GM12878 (cell line): ENCODE data around the gene PLXNA4. TPM values are rescaled to one million over a fixed set of nuclear protein-coding genes. Genes with fewer than 3 reads are reported as not detected.

Experiments
- ATAC-seq: fragments of 200-7000 bp; cut with Tn5 transposase; 3 replicates; pipeline ENCODE4 v1.9.1; 2020; ENCODE audit warnings: mild to moderate bottlenecking, moderate library complexity
- BruUV-seq: library from RNA; stranded (reverse); fragments of 400-500 nt; replicated peaks from 2 replicates; lab custom pipeline; 2021; lab: Mats Ljungman, UMichigan
- CTCF ChIA-PET: fragments of 300-600 bp; sonication (Branson Sonifier 250); formaldehyde crosslinking; extraction: SDS; loops from one replicate; lab custom pipeline; 2021; ENCODE audit warnings: inconsistent platforms; lab: Yijun Ruan, JAX
- POLR2A ChIA-PET: fragments of 350-600 bp; formaldehyde crosslinking; extraction: SDS; loops from one replicate; lab custom pipeline; 2021; ENCODE audit warnings: inconsistent platforms; lab: Charles Lee
- RAD21 ChIA-PET: fragments of 300-600 bp; sonication (Branson Sonifier 250); formaldehyde crosslinking; loops from one replicate; lab custom pipeline; 2023; ENCODE audit warnings: antibody characterized with exemption; ENCODE audit not compliant: unreplicated experiment; lab: Charles Lee
- SMC1A ChIA-PET: fragments of 300-600 bp; sonication (Branson Sonifier 250); formaldehyde crosslinking; loops from one replicate; lab custom pipeline; 2023; ENCODE audit not compliant: unreplicated experiment, uncharacterized antibody; lab: Charles Lee
- DNase-seq: peaks from one replicate; pipeline ENCODE4 v3.0.0-alpha.2; 2011; ENCODE audit warnings: low read depth, low spot score
- FAIRE-seq: peaks from 3 replicates; lab custom pipeline; 2011; peaks lifted over from hg19 to GRCh38; lab: Jason Lieb, UNC
- H2AFZ ChIP-seq: 2 replicates; pipeline ENCODE4 v1.6.0; 2011; ENCODE audit warnings: low read depth, low read length, control low read depth; ENCODE audit not compliant: control insufficient read depth
- H3K27ac ChIP-seq: 2 replicates; pipeline ENCODE4 v1.5.1; 2011; ENCODE audit warnings: control low read depth; ENCODE audit not compliant: control insufficient read depth, insufficient read depth
- H3K27me3 ChIP-seq, 2 experiments: replicated peaks in 1 of 2; 2 replicates each; pipeline versions ENCODE4 v1.6.0 to v1.6.1; 2011; ENCODE audit warnings: low read length in 1 of 2; ENCODE audit not compliant: control insufficient read depth in 2 of 2, insufficient read depth in 2 of 2
- H3K36me3 ChIP-seq, 2 experiments: 2 replicates each; pipeline ENCODE4 v1.5.1; 2011; ENCODE audit warnings: low read length in 1 of 2; ENCODE audit not compliant: control insufficient read depth in 2 of 2, insufficient read depth in 2 of 2
- H3K4me1 ChIP-seq: 2 replicates; pipeline ENCODE4 v1.6.1; 2011; ENCODE audit warnings: mild to moderate bottlenecking, low read length, moderate library complexity, mixed read lengths; ENCODE audit not compliant: control insufficient read depth, insufficient read depth
- H3K4me2 ChIP-seq: 2 replicates; pipeline ENCODE4 v1.6.0; 2011; ENCODE audit warnings: control low read depth; ENCODE audit not compliant: control insufficient read depth, insufficient read depth
- H3K4me3 ChIP-seq: fragments of 200-600 bp; sonication (generic); 2 replicates; pipeline ENCODE4 v1.5.1; 2016
- H3K79me2 ChIP-seq: 2 replicates; pipeline ENCODE4 v1.6.0; 2011; ENCODE audit warnings: low read length; ENCODE audit not compliant: control insufficient read depth, insufficient read depth
- H3K9ac ChIP-seq: 2 replicates; pipeline ENCODE4 v1.8.0; 2011; ENCODE audit warnings: low read length, control low read depth, mixed read lengths; ENCODE audit not compliant: control insufficient read depth, insufficient read depth
- H3K9me3 ChIP-seq: replicated peaks from 3 replicates; pipeline ENCODE4 v1.5.1; 2011; ENCODE audit warnings: mild to moderate bottlenecking, low read length; ENCODE audit not compliant: control insufficient read depth, insufficient read depth
- H4K20me1 ChIP-seq: 2 replicates; pipeline ENCODE4 v1.6.0; 2011; ENCODE audit not compliant: control insufficient read depth, insufficient read depth
- FOXK2 ChIP-seq: fragments of 450-650 bp; IDR thresholded peaks from 2 replicates; pipeline ENCODE4 v1.6.1; 2017; ENCODE audit warnings: mild to moderate bottlenecking, moderate library complexity
- POLR2A ChIP-seq: IDR thresholded peaks from 2 replicates; pipeline ENCODE4 v1.6.1; 2011; ENCODE audit warnings: low read depth, mild to moderate bottlenecking, low read length
- RCOR1 ChIP-seq: conservative IDR thresholded peaks from 2 replicates; pipeline ENCODE4 v1.6.1; 2012; ENCODE audit warnings: low read depth, low read length, improper control_type of control experiment
- WGBS: methylation state at CpG from one replicate; pipeline ENCODE4 v1.1.6; 2016; ENCODE audit warnings: low lambda C conversion rate; ENCODE audit not compliant: insufficient replicate concordance, insufficient coverage; ENCODE audit errors: missing lambda C conversion rate; 5-methylcytosine and 5-hydroxymethylcytosine counted together
- in situ Hi-C: fragments of 300-500 bp; cut with MboI; formaldehyde crosslinking; loops from 9 replicates; pipeline ENCODE4 v1.14.3; 2018; ENCODE audit warnings: mixed read lengths
- intact Hi-C: fragments of 100-400 bp; cut with micrococcal nuclease; formaldehyde crosslinking; loops from one replicate; pipeline ENCODE4 v1.14.2; 2022; ENCODE audit not compliant: unreplicated experiment
- polyA plus RNA-seq, 11 experiments: library from polyadenylated mRNA; depleted of rRNA in 4 of 11; unstranded in 6 of 11; stranded (reverse) in 5 of 11; fragments of >200 nt; fragmentation: Nextera tagmentation in 4 of 11; fragmentation: Illumina TruSeq in 1 of 11; extraction: Ambion mirVana in 4 of 11; extraction: Trizol in 1 of 11; gene quantifications; 1 replicate in 1 of 11; 2 replicates in 10 of 11; pipeline versions ENCODE4 v1.2.1 to v1.2.3, GENCODE V29; 2011 to 2016; ENCODE audit warnings: inconsistent platforms in 2 of 11, missing spikeins in 2 of 11, low read depth in 1 of 11
- total RNA-seq, 4 experiments: library from RNA; depleted of rRNA in 3 of 4; stranded (reverse); fragments of >200 nt in 3 of 4; fragmentation: Illumina TruSeq in 1 of 4; extraction: Trizol in 1 of 4; gene quantifications; 2 replicates each; pipeline versions ENCODE4 v1.2.1 to v1.2.3, GENCODE V29; 2013 to 2021

Gene PLXNA4
- total and polyA plus RNA-seq, 10 of the 15 experiments (the other 5 are each of a cell fraction or from before 2014, with no cell fraction given): 0.03 TPM; not detected in 9

GRCh38 chr7:132295175-132295574 lies 281.1 kb downstream of the PLXNA4 start:
- ATAC-seq: no peak
- POLR2A ChIA-PET: no interaction called here
- Histone ChIP-seq H3K9me3 (no peaks in the 10 kb centered on the region), H3K4me1 (no peaks in the 10 kb centered on the region), H3K36me3 (no peaks in the 10 kb centered on the region), H3K79me2 (no peaks in the 10 kb centered on the region), H3K4me3 (no peak overlapping the region)
- BruUV-seq: no TSS peak
- RAD21 ChIA-PET: no interaction called here
- no peak for TF ChIP-seq RCOR1
- TF ChIP-seq POLR2A: no peak
- TF ChIP-seq FOXK2: no peak
- TF ChIP-seq, all 136 proteins: peak for 0
- Histone ChIP-seq H3K27me3 (peaks cover 3% of the 10 kb centered on the region in 2 experiments; a peak in 2 of 4 replicates), H2AFZ (no peak overlapping the region), H3K4me2 (no peak overlapping the region), H3K27ac (no peak overlapping the region), H3K9ac (no peak overlapping the region), H4K20me1 (no peaks in the 10 kb centered on the region)
- intact Hi-C loops: no loop called here
- DNase-seq (no peak), FAIRE-seq (no peak)
- ChIA-PET SMC1A (interaction anchor here (1.2 kb wide), 1 partner anchor 9 kb away, joined by 4 read pairs; no protein-coding TSS in a partner anchor), CTCF (no interaction called here)
- WGBS: 11% methylated on average over 3 of the region's 3 CpGs
- in situ Hi-C loops: no loop called here

- no peaks in the 10 kb centered on the region for H3K79me2 ChIP-seq
- in situ Hi-C loops: no loop called here
- no peak for TF ChIP-seq POLR2A
- no peak overlapping the region for H3K4me3 ChIP-seq
- H3K9me3 ChIP-seq: no peaks in the 10 kb centered on the region
- H3K36me3 ChIP-seq: no peaks in the 10 kb centered on the region
- RAD21 ChIA-PET: no interaction called here
- no peak for DNase-seq
- no peaks in the 10 kb centered on the region for H4K20me1 ChIP-seq
- CTCF ChIA-PET: no interaction called here
- no TSS peak for BruUV-seq
- ATAC-seq: no peak
- H3K27ac ChIP-seq: no peak overlapping the region
- no peak for FAIRE-seq
- no peak overlapping the region for H2AFZ ChIP-seq
- H3K4me2 ChIP-seq: no peak overlapping the region
- H3K9ac ChIP-seq: no peak overlapping the region
- H3K4me1 ChIP-seq: no peaks in the 10 kb centered on the region
- peaks cover 0 to 2% of the 10 kb centered on the region in 2 experiments; a peak in 2 of 4 replicates for H3K27me3 ChIP-seq
- 28% methylated on average over 4 of the region's 4 CpGs for WGBS
- intact Hi-C loops: no loop called here
- SMC1A ChIA-PET: interaction anchor here (0.6 kb wide), 1 partner anchor 392 kb away, joined by 3 read pairs; no protein-coding TSS in a partner anchor
- POLR2A ChIA-PET: no interaction called here
These were observed 283.5 kb downstream of the PLXNA4 start for GRCh38 chr7:132292803-132293202.
